Chondrocyte (in vitro differentiated cells): ENCODE results near the gene COG5. TPM values are rescaled to one million over a fixed set of nuclear protein-coding genes. Genes with fewer than 3 reads are reported as not detected.

Experiments used
- DNase-seq: peaks from one replicate; pipeline ENCODE4 v3.0.0; 2021; ENCODE audit warnings: mixed read lengths, low spot score
- H3K27ac Mint-ChIP-seq: one replicate; pipeline ENCODE4 v1.8.0; 2021; ENCODE audit warnings: mild to moderate bottlenecking, moderate library complexity, mixed read lengths; ENCODE audit not compliant: unreplicated experiment
- H3K27me3 Mint-ChIP-seq: 2 replicates; pipeline ENCODE4 v1.8.0; 2021; ENCODE audit warnings: low read depth, mixed read lengths
- H3K36me3 Mint-ChIP-seq: 2 replicates; pipeline ENCODE4 v1.8.0; 2021; ENCODE audit warnings: low read depth, mixed read lengths
- H3K4me1 Mint-ChIP-seq: 2 replicates; pipeline ENCODE4 v1.8.0; 2021; ENCODE audit warnings: low read depth, mild to moderate bottlenecking, mixed read lengths
- H3K4me3 Mint-ChIP-seq: one replicate; pipeline ENCODE4 v1.8.0; 2021; ENCODE audit warnings: mild to moderate bottlenecking, moderate library complexity, mixed read lengths; ENCODE audit not compliant: unreplicated experiment
- H3K9me3 Mint-ChIP-seq: 2 replicates; pipeline ENCODE4 v1.8.0; 2021; ENCODE audit warnings: low read depth, mixed read lengths
- CTCF ChIP-seq: fragments of 200-600 bp; sonication (generic); IDR thresholded peaks from 2 replicates; pipeline ENCODE4 v1.5.0; 2021; ENCODE audit warnings: antibody characterized with exemption, mild to moderate bottlenecking, moderate library complexity
- total RNA-seq: library from RNA; stranded (reverse); gene quantifications from 3 replicates; pipeline ENCODE4 v1.2.1, GENCODE V29; 2021

Gene COG5
- total RNA-seq, 1 donor from 2014 or later = 52.8 TPM

GRCh38 chr7:107588529-107589130 lies 24.9 kb upstream of the COG5 start:
- Mint-ChIP-seq H3K4me3 (no peak overlapping the region), H3K27me3 (no peaks in the 10 kb centered on the region), H3K4me1 (peaks cover 21% of the 10 kb centered on the region), H3K9me3 (no peaks in the 10 kb centered on the region), H3K27ac (no peak overlapping the region), H3K36me3 (peaks cover 16% of the 10 kb centered on the region)
- TF ChIP-seq CTCF = no peak
- no peak for DNase-seq

GRCh38 chr7:107584716-107585115 lies 21.0 kb upstream of the COG5 start:
- Mint-ChIP-seq H3K4me1 (peaks cover 20% of the 10 kb centered on the region), H3K36me3 (peaks cover 16% of the 10 kb centered on the region), H3K9me3 (no peaks in the 10 kb centered on the region), H3K27ac (no peak overlapping the region), H3K4me3 (no peak overlapping the region), H3K27me3 (no peaks in the 10 kb centered on the region)
- TF ChIP-seq CTCF = no peak
- DNase-seq = no peak

- Mint-ChIP-seq H3K27ac (no peak overlapping the region), H3K4me3 (no peak overlapping the region), H3K36me3 (peaks cover 11% of the 10 kb centered on the region), H3K27me3 (no peaks in the 10 kb centered on the region), H3K9me3 (no peaks in the 10 kb centered on the region), H3K4me1 (peaks cover 27% of the 10 kb centered on the region)
- TF ChIP-seq CTCF = no peak
- DNase-seq = no peak
Measured at GRCh38 chr7:107582875-107583274, 19.2 kb upstream of the COG5 start.

GRCh38 chr7:107581387-107582013 lies 17.8 kb upstream of the COG5 start:
- H3K36me3 Mint-ChIP-seq = peaks cover 11% of the 10 kb centered on the region
- DNase-seq = no peak
- TF ChIP-seq CTCF = no peak
- H3K9me3 Mint-ChIP-seq = no peaks in the 10 kb centered on the region
- H3K4me1 Mint-ChIP-seq = peaks cover 27% of the 10 kb centered on the region
- H3K27me3 Mint-ChIP-seq = no peaks in the 10 kb centered on the region
- H3K27ac Mint-ChIP-seq = peak overlapping the region; percentile 22
- H3K4me3 Mint-ChIP-seq = peak overlapping the region; percentile 89

GRCh38 chr7:107580716-107581383 lies 17.1 kb upstream of the COG5 start:
- no peak for DNase-seq
- Mint-ChIP-seq H3K9me3 (no peaks in the 10 kb centered on the region), H3K27me3 (no peaks in the 10 kb centered on the region), H3K4me1 (peaks cover 27% of the 10 kb centered on the region), H3K36me3 (peaks cover 10% of the 10 kb centered on the region), H3K27ac (peak overlapping the region; percentile 87), H3K4me3 (peak overlapping the region; percentile 89)
- TF ChIP-seq CTCF = peak; percentile 30
